Left ventricle myocardium inferior (tissue), 1 donor: Measurements from ENCODE around the gene GRIA1. TPM values are rescaled to one million over a fixed set of nuclear protein-coding genes. Genes with fewer than 3 reads are reported as not detected.

Experiments
- DNase-seq: peaks from one replicate; pipeline ENCODE4 v3.0.0-alpha.2; 2020
- H3K27ac ChIP-seq: fragments of 200-600 bp; replicated peaks from 2 replicates; pipeline ENCODE4 v1.8.0; 2021
- H3K27me3 ChIP-seq: fragments of 200-600 bp; 2 replicates; pipeline ENCODE4 v1.8.0; 2021; ENCODE audit warnings: low read depth
- H3K36me3 ChIP-seq: fragments of 200-600 bp; 2 replicates; pipeline ENCODE4 v1.8.0; 2021
- H3K4me1 ChIP-seq: fragments of 200-600 bp; 2 replicates; pipeline ENCODE4 v1.8.0; 2021
- H3K4me3 ChIP-seq: fragments of 200-600 bp; 2 replicates; pipeline ENCODE4 v1.8.0; 2021; ENCODE audit warnings: mild to moderate bottlenecking, moderate library complexity
- H3K9me3 ChIP-seq: fragments of 200-600 bp; replicated peaks from 2 replicates; pipeline ENCODE4 v1.8.0; 2021
- CTCF ChIP-seq: fragments of 200-600 bp; IDR thresholded peaks from 2 replicates; pipeline ENCODE4 v1.8.0; 2021; ENCODE audit warnings: antibody characterized with exemption, mild to moderate bottlenecking, borderline replicate concordance
- intact Hi-C: fragments of 100-400 bp; cut with micrococcal nuclease; formaldehyde crosslinking; loops from one replicate; pipeline ENCODE4 v1.11.0; 2022
- total RNA-seq: library from RNA; stranded (reverse); fragmentation: NEBNext Ultra II Directional; extraction: Animal tissue kit (Norgen Biotek cat#: 25700); gene quantifications from one replicate; pipeline ENCODE4 v1.2.1, GENCODE V29; 2021
- donor health status: DM: no; HTN: yes; CAD: no; lungs with severe emphysema.

The GRIA1 gene
- total RNA-seq, 1 donor from 2014 or later, result 0.14 TPM

GRCh38 chr5:153818626-153819025, 328.2 kb downstream of the GRIA1 start:
- H3K36me3 ChIP-seq, result no peaks in the 10 kb centered on the region
- intact Hi-C loops, result no loop called here
- H3K4me1 ChIP-seq, result no peaks in the 10 kb centered on the region
- H3K27me3 ChIP-seq, result peaks cover 6% of the 10 kb centered on the region
- no peak overlapping the region for H3K27ac ChIP-seq
- DNase-seq, result no peak
- H3K9me3 ChIP-seq, result no peaks in the 10 kb centered on the region
- TF ChIP-seq CTCF, result no peak
- no peak overlapping the region for H3K4me3 ChIP-seq

GRCh38 chr5:153823036-153823435, 332.6 kb downstream of the GRIA1 start:
- H3K27ac ChIP-seq, result no peak overlapping the region
- H3K9me3 ChIP-seq, result peaks cover 5% of the 10 kb centered on the region
- H3K4me3 ChIP-seq, result no peak overlapping the region
- no peak for DNase-seq
- no peak for TF ChIP-seq CTCF
- H3K27me3 ChIP-seq, result no peaks in the 10 kb centered on the region
- H3K4me1 ChIP-seq, result no peaks in the 10 kb centered on the region
- H3K36me3 ChIP-seq, result no peaks in the 10 kb centered on the region
- intact Hi-C loops, result no loop called here

- TF ChIP-seq CTCF, result no peak
Measured at GRCh38 chr5:153824909-153825308, 334.4 kb downstream of the GRIA1 start.

DNA sequence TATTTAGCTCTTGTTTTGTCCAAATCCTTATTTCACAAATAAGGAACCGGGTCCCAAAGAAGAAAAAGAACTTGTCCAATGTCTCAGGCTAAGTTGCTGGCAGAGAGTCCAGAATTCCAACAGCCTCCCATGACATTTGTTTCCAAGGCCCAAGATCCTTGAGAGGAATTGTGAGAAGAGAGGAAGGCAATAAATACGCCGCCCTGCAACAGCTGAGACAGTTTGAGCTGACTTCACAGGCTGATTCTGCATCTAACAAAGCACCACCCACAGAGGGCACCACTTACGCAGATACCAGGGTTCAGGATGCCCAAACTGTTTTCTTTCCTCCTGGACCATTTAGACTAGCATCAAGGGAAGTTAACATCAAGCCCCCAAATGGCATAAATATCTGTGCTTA, 336.9 kb downstream of the GRIA1 start:
- intact Hi-C loops, result no loop called here
- DNase-seq, result no peak
- Histone ChIP-seq H3K27me3 (peaks cover 4% of the 10 kb centered on the region), H3K4me1 (no peaks in the 10 kb centered on the region), H3K9me3 (peaks cover 11% of the 10 kb centered on the region), H3K36me3 (no peaks in the 10 kb centered on the region), H3K4me3 (no peak overlapping the region), H3K27ac (no peak overlapping the region)
- TF ChIP-seq CTCF, result no peak

More at GRCh38 chr5:153824909-153825308, 334.4 kb downstream of the GRIA1 start:
- Histone ChIP-seq H3K27me3 (no peaks in the 10 kb centered on the region), H3K4me1 (no peaks in the 10 kb centered on the region), H3K9me3 (peaks cover 11% of the 10 kb centered on the region), H3K27ac (no peak overlapping the region), H3K4me3 (no peak overlapping the region), H3K36me3 (no peaks in the 10 kb centered on the region)
- no peak for DNase-seq
- intact Hi-C loops, result no loop called here

DNA sequence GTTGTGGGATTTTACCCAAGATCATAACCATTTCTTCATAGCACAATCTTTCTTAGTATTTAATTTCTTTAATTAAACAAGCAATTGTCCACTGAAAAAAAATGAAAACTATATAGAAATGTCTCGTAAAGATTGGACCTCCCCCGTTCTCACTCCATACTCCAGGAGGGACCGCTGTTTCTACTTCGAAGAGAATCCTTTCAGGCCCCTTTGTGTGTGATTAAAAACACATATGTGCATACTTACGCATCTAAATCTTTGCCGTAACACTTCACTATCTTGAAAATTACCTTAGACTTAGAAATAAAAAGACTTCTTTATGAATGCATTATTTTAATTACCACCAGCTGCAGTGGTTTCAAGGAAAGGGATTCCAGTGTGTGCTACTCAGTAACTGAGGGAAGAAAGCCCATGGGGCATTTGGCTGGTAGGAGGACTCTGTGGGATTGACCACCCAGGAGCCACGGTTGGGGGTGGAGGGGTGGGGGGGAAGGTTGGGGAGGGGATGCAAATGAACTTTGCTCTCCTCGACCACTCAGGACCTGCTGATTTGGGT, 339.1 kb downstream of the GRIA1 start:
- peaks cover 4% of the 10 kb centered on the region for H3K27me3 ChIP-seq
- intact Hi-C loops, result no loop called here
- H3K4me3 ChIP-seq, result no peak overlapping the region
- no peaks in the 10 kb centered on the region for H3K4me1 ChIP-seq
- DNase-seq, result no peak
- H3K27ac ChIP-seq, result no peak overlapping the region
- H3K9me3 ChIP-seq, result peaks cover 11% of the 10 kb centered on the region
- no peak for TF ChIP-seq CTCF
- H3K36me3 ChIP-seq, result no peaks in the 10 kb centered on the region

- H3K27me3 ChIP-seq, result peaks cover 4% of the 10 kb centered on the region
Measured at GRCh38 chr5:153831973-153832372, 341.5 kb downstream of the GRIA1 start.

More at GRCh38 chr5:153831973-153832372, 341.5 kb downstream of the GRIA1 start:
- Histone ChIP-seq H3K9me3 (peaks cover 11% of the 10 kb centered on the region), H3K27ac (no peak overlapping the region), H3K4me3 (no peak overlapping the region), H3K36me3 (no peaks in the 10 kb centered on the region), H3K4me1 (no peaks in the 10 kb centered on the region)
- TF ChIP-seq CTCF, result no peak
- intact Hi-C loops, result no loop called here
- no peak for DNase-seq
